Sigmoid colon (tissue), 7 donors: ENCODE measurements around the gene PPP2R2C. TPM values are rescaled to one million over a fixed set of nuclear protein-coding genes. Genes with fewer than 3 reads are reported as not detected.

Source experiments
- DNase-seq: peaks from one replicate; pipeline ENCODE4 v3.0.0-alpha.2; 2019
- H3K27ac ChIP-seq, 4 donors: fragments of 200-600 bp; sonication (generic); one replicate each; pipeline ENCODE4 v1.5.1; 2016 to 2019; ENCODE audit warnings: mild to moderate bottlenecking in 1 of 4
- H3K27me3 ChIP-seq, 3 donors: fragments of 200-600 bp; sonication (generic); one replicate each; pipeline ENCODE4 v1.5.1; 2019; ENCODE audit warnings: mild to moderate bottlenecking in 1 of 3
- H3K36me3 ChIP-seq, 4 donors: fragments of 200-600 bp; sonication (generic); one replicate each; pipeline ENCODE4 v1.5.1; 2016 to 2019
- H3K4me1 ChIP-seq, 4 donors: fragments of 200-600 bp; sonication (generic); one replicate each; pipeline ENCODE4 v1.5.1; 2017 to 2019
- H3K4me3 ChIP-seq, 4 donors: fragments of 200-600 bp; sonication (generic); one replicate each; pipeline ENCODE4 v1.5.1; 2017 to 2019; ENCODE audit warnings: mild to moderate bottlenecking in 2 of 4, moderate library complexity in 1 of 4
- H3K9me3 ChIP-seq, 4 donors: fragments of 200-600 bp in 3 of 4; sonication (generic) in 3 of 4; one replicate each; pipeline versions ENCODE4 v1.5.1 to v1.6.1; 2013 to 2019
- EP300 ChIP-seq, 4 donors: sonication (generic); formaldehyde crosslinking; IDR thresholded peaks; one replicate each; pipeline ENCODE4 v1.6.1; 2017; ENCODE audit warnings: antibody characterized with exemption in 4 of 4
- POLR2A ChIP-seq, 2 donors: fragments of 450-650 bp; IDR thresholded peaks; one replicate each; pipeline ENCODE4 v1.6.1; 2016; ENCODE audit warnings: antibody characterized with exemption in 2 of 2, mild to moderate bottlenecking in 2 of 2, moderate library complexity in 2 of 2
- POLR2AphosphoS5 ChIP-seq, 4 donors: sonication (generic); formaldehyde crosslinking; IDR thresholded peaks; one replicate each; pipeline ENCODE4 v1.6.1; 2017; ENCODE audit warnings: antibody characterized with exemption in 4 of 4
- WGBS, 2 donors: extraction: QIAGEN DNeasy Blood & Tissue Kit; methylation state at CpG; one replicate each; pipeline ENCODE4 v1.1.7; 2013; 5-methylcytosine and 5-hydroxymethylcytosine counted together
- intact Hi-C: fragments of 100-400 bp; cut with DNase I; formaldehyde crosslinking; loops from one replicate; pipeline ENCODE4 v1.15.1; 2023
- polyA plus RNA-seq, 3 donors: library from polyadenylated mRNA; stranded (reverse); fragments of 200-250 nt; gene quantifications; one replicate each; pipeline ENCODE4 v1.2.3, GENCODE V29; 2013
- total RNA-seq, 4 donors: library from RNA; depleted of rRNA; stranded (reverse); fragments of >200 nt; gene quantifications; one replicate each; pipeline ENCODE4 v1.1.0, GENCODE V29; 2016
- TF ChIP-seq, protein P1 (sequence below), 4 experiments: fragments of 450-650 bp in 3 of 4; fragments of 200-600 bp in 1 of 4; IDR thresholded peaks; one replicate each; pipeline ENCODE4 v1.5.1; 2016 to 2019; ENCODE audit warnings: antibody characterized with exemption in 4 of 4, mild to moderate bottlenecking in 3 of 4, moderate library complexity in 2 of 4
- donor health status: healthy with polysubstance abuse.
- donor health status: Bipolar disorder and iron deficiency.
- donor health status: healthy.

The PPP2R2C gene
- total and polyA plus RNA-seq, 7 donors = 0.49 to 2.8 (median 1.1) TPM; not detected in 2

DNA sequence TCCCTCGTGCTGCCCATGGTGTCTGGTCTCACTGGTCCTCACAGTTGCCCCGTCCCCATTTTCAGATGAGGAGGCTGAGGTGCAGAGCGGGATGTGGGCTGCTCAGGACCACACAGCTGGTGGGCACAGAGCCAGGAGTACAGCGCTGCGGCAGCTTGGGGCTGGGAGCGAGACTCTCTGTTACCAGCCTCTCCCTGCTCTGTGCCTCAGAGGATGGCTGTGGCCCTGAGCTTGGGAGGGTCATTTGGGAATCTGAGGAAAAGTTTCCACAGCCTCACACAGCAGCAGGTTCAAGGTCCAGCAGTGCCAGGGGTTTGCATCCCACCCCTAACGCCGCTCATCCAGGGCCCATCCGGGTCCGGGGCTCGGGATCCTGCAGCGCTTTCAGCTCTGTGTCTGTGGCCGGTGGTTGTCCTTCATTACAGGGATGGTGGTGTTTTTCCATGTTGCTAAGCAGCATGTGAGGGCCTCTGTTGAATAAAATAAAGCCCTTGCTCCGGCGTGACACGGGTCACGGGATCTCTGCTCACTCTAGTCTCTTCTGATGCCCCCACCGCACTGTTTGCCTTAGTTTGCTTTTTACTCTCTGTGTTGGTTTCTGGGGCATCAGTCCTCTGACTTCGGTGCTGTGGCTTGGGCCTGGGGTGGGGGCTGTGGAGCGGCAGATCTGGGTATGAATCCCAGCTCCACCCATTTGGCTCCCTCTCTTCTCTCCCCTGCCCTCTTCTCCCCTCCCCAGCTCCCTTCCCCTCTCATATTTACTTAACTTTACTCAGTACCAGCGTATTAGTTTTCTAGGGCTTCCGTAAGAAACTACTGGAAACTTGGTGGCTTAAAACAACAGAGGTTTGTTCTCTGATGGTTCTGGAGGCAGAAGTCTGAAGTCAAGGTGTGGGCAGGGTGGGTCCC, 196.3 kb downstream of the PPP2R2C start:
- peak overlapping the region; percentile 61 to 96 (median 86) for H3K27ac ChIP-seq
- H3K9me3 ChIP-seq = no peaks in the 10 kb centered on the region
- H3K4me3 ChIP-seq = peak overlapping the region in 2 of 4 donors; percentile 8 to 22
- intact Hi-C loops = loop anchor here (10.0 kb wide), 2 partner anchors 299 to 509 kb away; partner anchors contain the start of genes KIAA0232 and MAN2B2
- H3K4me1 ChIP-seq = peaks cover 0 to 81% (median 75%) of the 10 kb centered on the region in 4 donors
- peaks cover 0 to 30% (median 14%) of the 10 kb centered on the region in 4 donors for H3K36me3 ChIP-seq
- no peaks in the 10 kb centered on the region for H3K27me3 ChIP-seq
- no peak for TF ChIP-seq POLR2A (IDR thresholded peaks at IDR 0.05)
- no peak for TF ChIP-seq EP300 (IDR thresholded peaks at IDR 0.05)
- TF ChIP-seq POLR2AphosphoS5 (IDR thresholded peaks at IDR 0.05) = peak in 1 of 4 donors; percentile 37
- TF ChIP-seq, protein P1, sequence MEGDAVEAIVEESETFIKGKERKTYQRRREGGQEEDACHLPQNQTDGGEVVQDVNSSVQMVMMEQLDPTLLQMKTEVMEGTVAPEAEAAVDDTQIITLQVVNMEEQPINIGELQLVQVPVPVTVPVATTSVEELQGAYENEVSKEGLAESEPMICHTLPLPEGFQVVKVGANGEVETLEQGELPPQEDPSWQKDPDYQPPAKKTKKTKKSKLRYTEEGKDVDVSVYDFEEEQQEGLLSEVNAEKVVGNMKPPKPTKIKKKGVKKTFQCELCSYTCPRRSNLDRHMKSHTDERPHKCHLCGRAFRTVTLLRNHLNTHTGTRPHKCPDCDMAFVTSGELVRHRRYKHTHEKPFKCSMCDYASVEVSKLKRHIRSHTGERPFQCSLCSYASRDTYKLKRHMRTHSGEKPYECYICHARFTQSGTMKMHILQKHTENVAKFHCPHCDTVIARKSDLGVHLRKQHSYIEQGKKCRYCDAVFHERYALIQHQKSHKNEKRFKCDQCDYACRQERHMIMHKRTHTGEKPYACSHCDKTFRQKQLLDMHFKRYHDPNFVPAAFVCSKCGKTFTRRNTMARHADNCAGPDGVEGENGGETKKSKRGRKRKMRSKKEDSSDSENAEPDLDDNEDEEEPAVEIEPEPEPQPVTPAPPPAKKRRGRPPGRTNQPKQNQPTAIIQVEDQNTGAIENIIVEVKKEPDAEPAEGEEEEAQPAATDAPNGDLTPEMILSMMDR (IDR thresholded peaks at IDR 0.05) = no peak
- DNase-seq = no peak
- WGBS, 2 donors = 79 to 81% methylated on average over 22 of the region's 22 CpGs

DNA sequence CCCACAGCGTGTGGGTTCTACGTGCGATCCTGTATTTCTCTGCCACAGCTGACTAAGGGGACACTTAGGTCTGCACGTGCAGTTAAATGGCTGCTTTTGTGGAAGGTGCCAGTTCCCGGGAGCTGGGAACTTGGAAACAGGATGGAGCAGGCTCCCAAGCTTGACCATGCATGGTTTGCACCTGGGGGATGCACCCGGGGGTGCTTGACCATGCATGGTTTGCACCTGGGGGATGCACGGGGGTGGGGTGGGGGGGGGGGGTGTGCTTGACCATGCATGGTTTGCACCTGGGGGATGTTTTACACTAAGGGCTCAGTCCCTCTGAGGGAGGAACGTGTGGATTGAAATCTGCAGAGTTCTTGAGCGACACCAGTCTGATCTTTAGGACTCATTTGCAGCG, 197.1 kb downstream of the PPP2R2C start:
- 82 to 87% methylated on average over 10 of the region's 10 CpGs for WGBS, 2 donors
- Histone ChIP-seq H3K27ac (peak overlapping the region; percentile 61 to 96 (median 86)), H3K36me3 (peaks cover 0 to 28% (median 13%) of the 10 kb centered on the region in 4 donors), H3K4me3 (no peak overlapping the region), H3K4me1 (peaks cover 0 to 83% (median 79%) of the 10 kb centered on the region in 4 donors), H3K9me3 (no peaks in the 10 kb centered on the region), H3K27me3 (no peaks in the 10 kb centered on the region)
- no peak for DNase-seq
- intact Hi-C loops = loop anchor here (10.0 kb wide), 2 partner anchors 299 to 509 kb away; partner anchors contain the start of genes KIAA0232 and MAN2B2
- TF ChIP-seq POLR2AphosphoS5 (IDR thresholded peaks at IDR 0.05) (no peak), POLR2A (IDR thresholded peaks at IDR 0.05) (no peak), EP300 (IDR thresholded peaks at IDR 0.05) (no peak)
- TF ChIP-seq, protein P1 (IDR thresholded peaks at IDR 0.05) = no peak

DNA sequence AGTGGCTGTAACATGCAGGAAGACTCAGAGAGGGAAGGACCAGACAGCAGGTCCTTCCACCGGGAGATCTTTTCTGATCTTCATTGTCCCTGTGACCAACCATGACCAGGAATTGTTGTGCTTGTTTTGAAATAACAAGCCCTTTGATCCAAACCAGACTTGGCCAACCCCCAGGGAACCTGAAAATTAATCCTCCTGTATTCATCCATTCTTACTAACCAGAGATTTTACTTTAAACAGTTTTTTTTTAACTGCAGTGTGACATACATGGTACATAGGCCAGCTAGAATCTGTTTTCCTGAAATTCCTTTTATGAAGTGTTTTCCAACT, 198.8 kb downstream of the PPP2R2C start:
- no peak overlapping the region for H3K4me3 ChIP-seq

DNA sequence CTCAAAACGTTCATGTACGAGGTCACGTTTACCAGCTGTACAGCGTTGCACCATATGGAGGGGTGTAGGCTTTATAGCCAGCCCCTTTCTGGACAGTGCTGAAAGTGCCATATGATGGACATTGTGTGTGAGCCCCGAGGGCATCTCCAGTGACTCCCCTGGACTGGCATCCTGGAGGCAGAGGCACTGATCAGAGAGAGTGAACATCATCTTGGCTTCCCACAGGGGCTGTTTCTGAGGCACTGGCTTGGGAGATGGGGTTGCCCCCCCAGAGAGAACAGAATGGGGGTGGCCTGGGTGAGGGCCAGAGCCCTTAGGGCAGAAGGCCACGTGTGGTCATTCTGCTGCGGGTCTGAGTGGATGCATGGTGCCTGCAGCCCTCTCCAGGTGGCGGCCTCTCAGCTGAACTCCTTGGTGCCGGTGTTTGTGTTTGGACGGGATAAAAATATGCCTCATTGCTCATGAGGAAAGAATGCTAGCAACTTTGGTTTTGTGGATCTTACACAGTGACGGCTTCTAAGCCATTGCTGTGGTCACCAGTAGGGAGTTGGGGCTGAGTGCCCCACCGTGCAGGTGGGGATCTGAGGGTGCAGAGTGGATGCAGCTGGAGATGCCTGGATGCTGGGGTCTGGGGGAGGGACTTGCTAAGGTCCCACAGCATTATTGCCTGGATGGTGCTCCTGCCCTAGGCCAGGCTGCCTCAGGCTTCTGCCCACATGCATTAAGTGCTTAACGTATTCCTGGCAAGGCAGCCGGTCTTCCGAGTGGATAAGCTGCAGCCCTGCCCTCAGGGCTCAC, 199.4 kb downstream of the PPP2R2C start:
- WGBS, 2 donors = 75 to 86% methylated on average over 15 of the region's 15 CpGs
- intact Hi-C loops = loop anchor here (5.0 to 10.0 kb wide), 3 partner anchors 302 to 512 kb away; partner anchors contain the start of genes KIAA0232, MAN2B2 and MRFAP1
- H3K36me3 ChIP-seq = peaks cover 0 to 7% (median 3%) of the 10 kb centered on the region in 4 donors
- H3K9me3 ChIP-seq = no peaks in the 10 kb centered on the region
- peak overlapping the region; percentile 87 to 96 (median 91) for H3K27ac ChIP-seq
- H3K4me1 ChIP-seq = peaks cover 0 to 86% (median 81%) of the 10 kb centered on the region in 4 donors
- TF ChIP-seq POLR2AphosphoS5 (IDR thresholded peaks at IDR 0.05) (peak in 2 of 4 donors; percentile 20 to 40), POLR2A (IDR thresholded peaks at IDR 0.05) (no peak)
- no peaks in the 10 kb centered on the region for H3K27me3 ChIP-seq
- DNase-seq = no peak
- no peak overlapping the region for H3K4me3 ChIP-seq

More for the DNA sequence above, 198.8 kb downstream of the PPP2R2C start:
- peaks cover 0 to 91% (median 86%) of the 10 kb centered on the region in 4 donors for H3K4me1 ChIP-seq
- peak overlapping the region; percentile 87 to 96 (median 91) for H3K27ac ChIP-seq
- DNase-seq = no peak
- H3K27me3 ChIP-seq = no peaks in the 10 kb centered on the region
- intact Hi-C loops = loop anchor here (5.0 to 10.0 kb wide), 3 partner anchors 301 to 511 kb away; partner anchors contain the start of genes KIAA0232, MAN2B2 and MRFAP1
- 77 to 83% methylated on average over 1 of the region's 1 CpG for WGBS, 2 donors
- no peak for TF ChIP-seq EP300 (IDR thresholded peaks at IDR 0.05)
- peaks cover 0 to 13% (median 6%) of the 10 kb centered on the region in 4 donors for H3K36me3 ChIP-seq
- H3K9me3 ChIP-seq = no peaks in the 10 kb centered on the region

DNA sequence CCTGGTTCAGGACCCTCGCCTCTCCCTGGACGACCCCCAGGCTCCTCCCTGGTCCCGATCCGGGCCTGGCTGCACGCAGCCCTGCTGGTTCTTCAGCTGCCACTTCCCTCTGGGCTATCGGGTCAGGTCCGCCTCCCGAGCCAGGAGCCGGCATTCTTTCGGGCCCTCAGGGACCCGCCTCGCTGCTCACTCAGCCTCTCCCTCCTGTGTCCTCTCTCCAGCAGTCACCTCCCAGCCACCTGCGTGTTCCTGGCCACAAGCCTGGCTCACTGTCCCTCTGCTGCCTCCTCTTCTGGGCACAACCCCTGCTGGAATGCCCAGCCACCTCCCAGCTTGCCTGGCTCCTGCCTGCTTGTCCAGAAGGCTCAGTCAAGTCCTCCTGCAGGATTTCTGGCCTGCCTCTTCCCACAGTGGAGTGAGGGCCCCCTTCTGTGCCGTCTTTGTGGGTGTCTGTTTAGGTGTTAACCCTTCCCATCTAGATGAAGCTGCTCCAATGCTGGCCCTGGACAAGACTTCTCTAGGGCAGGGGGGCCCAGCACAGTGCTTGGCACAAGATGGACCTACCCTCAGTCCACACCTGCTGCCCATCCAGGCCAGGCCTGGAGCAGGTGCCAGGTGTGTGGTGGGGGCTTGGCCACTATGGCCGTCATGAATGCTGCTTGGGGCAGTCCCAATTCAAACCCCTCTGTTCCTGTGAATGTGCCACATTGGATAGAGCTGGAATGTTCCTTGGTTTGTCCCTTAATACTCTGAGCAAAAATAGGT, 200.5 kb downstream of the PPP2R2C start:
- H3K4me3 ChIP-seq = peak overlapping the region in 3 of 4 donors; percentile 64 to 85 (median 83)
- TF ChIP-seq, protein P1 (IDR thresholded peaks at IDR 0.05) = no peak
- TF ChIP-seq EP300 (IDR thresholded peaks at IDR 0.05) (no peak), POLR2A (IDR thresholded peaks at IDR 0.05) (no peak), POLR2AphosphoS5 (IDR thresholded peaks at IDR 0.05) (no peak)
- H3K27ac ChIP-seq = peak overlapping the region; percentile 87 to 96 (median 91)
- no peaks in the 10 kb centered on the region for H3K36me3 ChIP-seq
- H3K9me3 ChIP-seq = no peaks in the 10 kb centered on the region
- no peaks in the 10 kb centered on the region for H3K27me3 ChIP-seq
- WGBS, 2 donors = 37 to 65% methylated on average over 15 of the region's 15 CpGs
- intact Hi-C loops = loop anchor here (5.0 to 10.0 kb wide), 3 partner anchors 303 to 513 kb away; partner anchors contain the start of genes KIAA0232, MAN2B2 and MRFAP1
- H3K4me1 ChIP-seq = peaks cover 0 to 74% (median 69%) of the 10 kb centered on the region in 4 donors
- peak; percentile 76 for DNase-seq
